AG09319 (cell line): ENCODE results near the gene TREML4.

ENCODE experiments used
- DNase-seq: peaks from one replicate; pipeline ENCODE4 v3.0.0-alpha.2; 2010; ENCODE audit warnings: low read depth; ENCODE audit errors: extremely low read depth
- CTCF ChIP-seq: IDR thresholded peaks from 2 replicates; pipeline ENCODE4 v1.5.1; 2011; ENCODE audit warnings: low read depth, mild to moderate bottlenecking, inconsistent platforms, low read length, moderate library complexity

The TREML4 gene

GRCh38 chr6:41275489-41275888 is 47.3 kb downstream of the TREML4 start:
- TF ChIP-seq CTCF: no peak
- no peak for DNase-seq

GRCh38 chr6:41277605-41278004 is 49.5 kb downstream of the TREML4 start:
- TF ChIP-seq CTCF: no peak
- no peak for DNase-seq

- peak; percentile 31 for TF ChIP-seq CTCF
- DNase-seq: peak; percentile 2
These were observed 50.7 kb downstream of the TREML4 start for GRCh38 chr6:41278699-41279405.

GRCh38 chr6:41280381-41281057 is 52.4 kb downstream of the TREML4 start:
- no peak for TF ChIP-seq CTCF
- DNase-seq: no peak

GRCh38 chr6:41283600-41283999 is 55.5 kb downstream of the TREML4 start:
- no peak for TF ChIP-seq CTCF
- no peak for DNase-seq

- no peak for TF ChIP-seq CTCF
These were observed 56.6 kb downstream of the TREML4 start for GRCh38 chr6:41284726-41285125.

GRCh38 chr6:41286544-41287346 is 58.6 kb downstream of the TREML4 start, which contains the start of gene TREM1:
TSS of gene TREM1 (minus strand) at chr6:41286682. CDS start at chr6:41286655, 27 bp downstream.
- no peak for DNase-seq
- no peak for TF ChIP-seq CTCF

More at GRCh38 chr6:41284726-41285125, 56.6 kb downstream of the TREML4 start:
- no peak for DNase-seq
